ENCODE data around the gene CCDC190.
"Not testable (repeated sequence)": the region's sequence is repeated elsewhere in the genome, so short reads cannot be mapped to it uniquely, and the experiment has no call there.

Gene CCDC190

DNA sequence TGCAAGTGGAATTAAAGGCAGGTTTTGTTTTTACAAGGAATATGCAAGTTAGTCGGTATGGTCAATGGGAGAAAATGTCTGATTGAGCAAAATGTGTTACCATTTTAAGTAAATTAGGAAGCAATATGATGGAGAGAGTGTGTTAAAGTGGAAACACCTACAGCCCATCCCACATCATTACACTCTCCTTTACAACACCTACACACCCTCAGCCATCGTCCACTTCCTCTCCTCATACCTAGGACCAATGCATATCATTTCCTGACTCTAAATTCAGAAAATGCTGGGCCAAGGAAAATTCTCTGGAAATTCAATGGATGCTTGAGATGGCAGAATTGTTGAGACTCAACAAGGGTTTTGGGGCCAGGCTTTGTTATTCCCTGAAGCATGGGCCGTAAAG is 16.4 kb upstream of the CCDC190 start:
- DNase-seq, result no peak

DNA sequence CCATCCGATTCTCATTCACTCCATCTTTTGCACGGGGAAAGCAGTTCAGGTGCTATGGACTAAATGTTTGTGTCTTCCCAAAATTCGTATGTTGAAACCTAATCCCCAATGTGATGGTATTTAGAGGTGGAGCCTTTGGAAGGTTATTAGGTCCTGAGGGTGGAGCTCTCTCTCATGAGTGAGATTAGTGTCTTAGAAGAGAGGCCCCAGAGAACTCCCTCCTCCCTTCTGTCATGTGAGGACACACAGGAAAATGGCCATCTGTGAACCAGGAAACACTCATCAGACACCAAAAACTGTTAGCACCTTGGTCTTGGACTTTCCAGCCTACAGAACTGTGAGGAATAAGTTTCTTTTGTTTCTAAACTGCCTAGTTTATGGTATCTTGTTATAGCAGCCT is 15.8 kb upstream of the CCDC190 start:
- DNase-seq, result no peak

DNA sequence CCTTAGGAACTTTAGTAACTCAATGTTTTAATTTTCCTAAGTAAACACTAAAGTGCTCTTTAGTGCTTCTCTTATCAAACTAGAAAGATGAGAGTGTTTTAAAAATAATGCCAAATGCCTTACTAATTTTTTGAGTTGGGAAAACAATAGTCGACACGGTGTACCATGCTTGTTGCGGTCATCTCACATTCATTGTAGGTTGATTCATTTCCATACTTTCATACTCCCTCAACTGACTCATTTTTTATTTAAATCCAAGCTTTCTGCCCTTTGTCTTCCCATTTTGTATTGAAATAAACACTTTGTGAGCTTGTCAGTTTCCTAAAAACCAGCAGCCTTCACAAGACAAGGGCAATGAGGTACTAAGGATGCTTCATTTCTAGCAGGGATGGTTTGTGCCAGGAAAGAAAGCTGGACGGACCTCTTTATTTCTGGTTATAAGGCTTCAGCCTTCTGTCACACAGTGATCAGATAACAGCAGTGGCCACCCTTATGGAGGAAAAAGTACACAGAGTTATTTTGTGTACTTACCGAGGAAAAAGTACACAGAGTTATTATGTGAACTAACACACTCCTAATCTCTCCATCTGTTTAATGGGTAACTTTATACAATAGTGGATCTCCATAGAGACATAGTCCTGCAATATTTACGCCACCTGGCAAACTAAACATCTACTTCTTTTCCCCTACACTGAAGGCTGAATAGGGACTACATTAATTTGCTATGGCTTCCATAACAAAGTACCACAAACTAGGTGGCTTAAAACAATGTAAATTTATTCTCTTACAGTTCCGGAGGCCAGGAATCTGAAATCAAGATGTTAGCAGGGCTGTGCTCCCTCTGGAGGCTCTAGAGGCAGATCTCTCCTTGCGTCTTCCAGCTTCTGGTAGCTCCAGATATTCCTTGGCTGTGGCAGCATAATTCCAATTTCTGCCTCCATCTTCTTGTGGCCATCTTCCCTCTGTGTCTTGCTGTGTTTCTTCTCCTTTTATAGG is 13.0 kb upstream of the CCDC190 start:
- peak in 1 of 2 experiments; percentile 6 for DNase-seq

DNA sequence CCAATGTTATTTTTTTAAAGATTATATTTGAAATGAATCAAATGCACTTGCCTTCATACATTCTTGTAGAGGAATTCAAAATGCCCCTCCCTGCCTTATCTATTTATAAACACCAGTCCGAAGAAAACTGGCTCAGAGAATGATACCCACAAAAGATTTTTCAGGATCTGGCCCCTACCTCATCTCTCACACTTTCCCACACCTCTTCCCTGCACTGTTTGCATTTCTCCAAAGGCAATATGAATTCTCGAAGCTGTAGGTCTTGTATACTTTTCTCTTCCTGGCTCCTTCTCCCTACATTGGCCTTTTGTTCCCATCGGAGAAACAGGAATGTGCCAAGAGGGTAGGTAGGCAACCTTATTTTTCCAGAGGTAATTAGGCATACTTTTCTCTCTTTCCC is 12.0 kb upstream of the CCDC190 start:
- DNase-seq, result no peak

DNA sequence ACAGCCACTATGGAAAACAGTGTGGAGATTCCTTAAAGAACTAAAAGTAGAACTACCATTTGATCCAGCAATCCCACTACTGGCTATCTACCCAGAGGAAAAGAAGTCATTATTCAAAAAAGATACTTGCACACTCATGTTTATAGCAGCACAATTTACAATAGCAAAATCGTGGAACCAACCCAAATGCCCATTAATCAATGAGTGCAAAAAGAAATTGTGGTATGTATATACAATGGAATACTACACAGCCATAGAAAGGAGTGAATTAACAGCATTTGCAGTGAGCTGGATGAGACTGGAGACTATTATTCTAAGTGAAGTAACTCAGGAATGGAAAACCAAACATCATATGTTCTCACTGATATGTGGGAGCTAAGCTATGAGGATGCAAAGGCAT is 10.4 kb upstream of the CCDC190 start:
- not testable (repeated sequence) for DNase-seq

DNA sequence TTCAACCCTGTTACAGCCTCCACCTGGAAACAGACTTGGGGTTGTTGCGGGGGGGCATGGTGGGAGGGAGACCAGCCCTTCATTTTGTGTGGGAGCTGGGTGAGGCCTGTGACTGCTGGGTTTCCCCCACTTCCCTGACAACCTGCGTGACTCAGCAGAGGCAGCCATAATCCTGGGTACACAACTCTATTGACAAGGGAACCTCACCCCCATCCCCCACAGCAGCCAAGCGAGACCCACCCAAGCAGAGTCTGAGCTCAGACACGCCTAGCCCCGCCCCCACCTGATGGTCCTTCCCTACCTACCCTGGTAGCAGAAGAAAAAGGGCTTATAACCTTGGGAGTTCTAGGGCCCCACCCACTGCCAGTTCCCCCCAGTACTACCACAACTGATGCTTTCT is 8.0 kb upstream of the CCDC190 start:
- no peak for DNase-seq

DNA sequence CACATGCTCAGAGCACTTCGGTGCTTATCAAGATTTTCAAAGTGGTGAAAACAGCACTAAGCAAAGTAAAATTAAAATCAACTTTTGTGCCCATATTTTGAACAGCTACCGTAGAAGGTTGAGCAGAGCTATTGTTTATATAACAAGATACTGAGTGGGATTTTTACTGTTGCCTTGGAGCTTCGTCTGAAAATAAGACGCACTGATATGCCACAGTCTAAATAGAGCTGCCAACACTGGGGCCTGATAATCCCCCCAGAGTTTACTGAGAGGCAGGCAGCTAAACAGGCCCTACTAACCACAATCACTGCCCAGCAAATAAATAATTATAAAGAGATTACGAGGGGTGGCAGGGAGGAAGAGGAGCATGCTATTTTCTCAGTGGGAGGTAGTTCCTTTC is 650 bp upstream of the CCDC190 start:
- DNase-seq, result no peak

DNA sequence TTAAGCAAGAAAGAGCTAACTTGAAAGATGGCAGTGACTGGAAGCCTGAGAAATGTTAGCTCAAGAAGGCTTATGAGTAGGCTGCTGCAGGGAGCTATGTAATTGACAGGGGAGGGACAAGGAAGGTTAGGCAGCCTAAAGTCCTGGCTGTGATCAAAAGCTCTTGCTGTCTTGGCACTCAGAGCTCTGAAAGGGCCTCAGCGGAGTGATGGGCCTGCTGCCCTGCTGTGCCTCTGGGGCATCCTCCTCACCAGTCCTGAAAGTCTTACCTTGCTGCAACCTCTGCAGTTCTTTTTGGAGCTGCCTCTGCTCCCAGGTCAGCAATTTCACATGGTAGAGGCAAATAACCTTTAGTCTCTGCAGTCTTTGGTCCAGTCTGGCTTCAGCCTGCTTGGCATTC is 1.8 kb downstream of the CCDC190 start:
- DNase-seq, result no peak

DNA sequence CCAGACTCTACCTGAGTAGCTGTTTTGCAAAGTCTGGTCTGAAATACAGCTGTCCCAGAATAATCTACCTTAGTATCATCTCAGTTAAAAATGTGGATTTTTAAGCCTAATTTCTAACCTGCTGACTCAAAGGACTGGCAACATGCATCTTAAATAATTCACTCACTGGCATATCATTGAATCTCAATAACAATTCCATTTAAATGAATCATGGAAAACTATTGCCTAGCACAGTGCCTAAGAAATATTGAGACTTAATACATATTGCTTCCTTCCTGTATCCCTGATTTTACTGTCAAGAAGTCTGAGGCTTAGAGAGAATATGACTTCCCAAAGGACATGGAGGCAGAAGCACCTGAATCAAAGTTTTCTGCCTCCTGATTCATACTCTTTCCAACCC is 3.1 kb downstream of the CCDC190 start:
- DNase-seq, result no peak

DNA sequence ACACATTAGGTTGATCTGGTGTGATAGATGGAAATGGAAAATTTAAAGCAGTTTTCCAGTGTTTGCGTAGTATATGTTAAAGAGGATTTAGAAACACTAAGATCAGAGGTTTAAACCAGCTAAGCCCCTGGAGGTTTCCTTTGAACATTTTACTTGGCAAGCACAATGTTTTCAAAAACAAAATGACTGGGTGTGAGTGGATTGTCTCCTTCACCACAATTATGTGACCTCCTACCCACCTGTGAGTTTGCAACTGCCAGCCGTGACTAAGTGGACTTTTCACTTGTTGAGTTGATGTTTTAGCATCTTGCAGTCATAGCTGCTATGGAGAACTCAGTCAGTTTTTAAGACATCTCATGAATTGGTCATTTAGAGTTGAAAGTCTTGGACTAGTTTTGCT is 4.7 kb downstream of the CCDC190 start:
- DNase-seq, result no peak

DNA sequence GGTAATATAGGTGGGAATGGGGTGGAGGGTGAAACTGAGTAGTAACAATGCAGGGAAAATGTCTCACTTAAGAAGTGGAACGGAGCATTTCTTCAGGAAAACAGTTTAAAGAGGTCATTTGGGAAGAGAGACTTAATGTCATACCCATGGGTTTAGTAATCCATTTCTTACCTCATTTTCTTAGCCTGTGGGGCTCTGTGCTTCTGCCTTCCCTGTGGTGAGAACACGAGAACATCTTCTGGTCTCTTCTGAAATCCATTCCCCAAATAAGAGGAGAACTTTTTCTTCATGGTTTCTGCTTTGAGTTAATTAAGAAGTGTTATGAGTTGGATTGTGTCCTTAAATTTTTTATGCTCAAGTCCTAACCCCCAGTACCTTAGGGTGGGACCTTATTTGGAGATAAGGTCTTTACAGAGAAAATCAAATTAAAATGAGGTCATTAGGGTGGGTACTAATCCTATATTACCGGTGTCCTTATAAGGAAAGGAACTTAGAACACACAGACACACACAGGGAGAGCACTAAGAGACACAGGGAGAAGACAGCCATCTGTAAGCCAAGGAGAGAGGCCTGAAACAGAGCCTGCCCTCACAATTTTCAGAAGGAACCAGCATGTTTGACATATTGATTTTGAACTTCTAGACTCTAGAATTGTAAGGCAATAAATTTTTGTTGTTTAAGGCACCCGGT is 5.4 kb downstream of the CCDC190 start:
- no peak for DNase-seq

DNA sequence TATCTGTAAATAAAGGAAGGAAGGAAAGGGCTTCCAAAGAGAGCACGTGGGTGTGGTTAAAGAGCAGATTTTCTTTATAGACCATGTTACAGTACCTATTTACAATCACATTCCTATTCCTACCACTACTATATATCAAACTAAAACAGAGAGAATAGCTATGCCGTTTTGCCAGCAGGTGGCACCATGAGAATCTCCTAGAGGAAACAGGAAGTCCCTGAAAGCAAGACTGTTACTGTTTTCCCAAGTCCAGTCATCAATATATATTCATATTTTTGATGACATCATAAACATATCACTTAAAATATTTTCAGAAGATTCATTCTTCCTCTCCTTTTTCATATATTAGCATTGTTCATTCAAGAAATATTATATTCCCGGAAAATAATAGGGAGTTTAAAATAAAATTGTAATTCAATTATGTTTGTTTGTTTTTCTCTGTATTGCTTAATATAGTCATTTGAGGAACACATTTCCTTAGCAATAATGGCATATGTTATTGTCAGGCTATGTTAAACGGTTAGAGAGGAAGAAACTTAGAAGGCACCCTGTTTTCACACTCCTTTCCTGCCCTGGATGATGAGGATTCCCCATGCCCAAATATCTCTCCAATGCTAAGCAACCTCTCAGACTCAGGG is 6.6 kb downstream of the CCDC190 start:
- DNase-seq, result peak; percentile 34 to 68

DNA sequence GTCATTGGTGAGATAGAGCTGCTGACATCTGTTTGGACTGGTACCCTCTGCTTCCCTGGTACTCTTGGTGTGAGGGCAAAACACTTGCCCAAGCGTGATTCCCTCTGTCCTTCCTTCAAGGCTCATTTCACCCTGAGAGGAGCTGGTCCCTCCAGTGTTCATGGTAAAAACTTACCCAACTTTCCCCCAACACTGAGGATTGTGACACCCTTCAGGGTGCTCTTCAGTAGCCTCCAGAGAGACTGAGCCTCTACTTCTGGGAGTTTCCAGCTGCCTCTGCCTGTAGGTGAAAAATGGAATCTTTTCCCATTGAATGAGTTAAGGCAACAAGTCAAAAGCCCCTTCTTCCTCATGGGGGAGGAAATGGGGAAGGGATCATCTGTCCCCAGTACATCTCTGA is 9.6 kb downstream of the CCDC190 start:
- DNase-seq, result no peak

DNA sequence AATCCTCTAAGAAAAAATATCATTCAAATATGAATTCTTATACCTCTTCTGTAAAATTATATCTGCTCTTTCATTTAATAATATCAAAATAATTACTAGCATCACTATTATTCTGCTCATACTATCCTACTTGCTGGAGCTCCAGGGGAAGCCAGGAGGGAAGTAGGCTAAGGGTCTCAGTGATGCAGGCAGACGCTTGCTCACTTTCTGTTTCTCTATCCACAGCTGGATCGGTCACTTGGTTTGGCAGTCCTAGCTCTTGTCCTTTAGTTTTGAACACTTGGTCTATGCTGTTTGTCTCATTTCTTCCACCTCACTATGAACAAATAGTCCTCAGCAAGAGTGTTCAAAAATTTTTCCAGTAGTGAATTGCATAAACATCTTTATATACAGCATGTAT is 11.3 kb downstream of the CCDC190 start:
- DNase-seq, result no peak

DNA sequence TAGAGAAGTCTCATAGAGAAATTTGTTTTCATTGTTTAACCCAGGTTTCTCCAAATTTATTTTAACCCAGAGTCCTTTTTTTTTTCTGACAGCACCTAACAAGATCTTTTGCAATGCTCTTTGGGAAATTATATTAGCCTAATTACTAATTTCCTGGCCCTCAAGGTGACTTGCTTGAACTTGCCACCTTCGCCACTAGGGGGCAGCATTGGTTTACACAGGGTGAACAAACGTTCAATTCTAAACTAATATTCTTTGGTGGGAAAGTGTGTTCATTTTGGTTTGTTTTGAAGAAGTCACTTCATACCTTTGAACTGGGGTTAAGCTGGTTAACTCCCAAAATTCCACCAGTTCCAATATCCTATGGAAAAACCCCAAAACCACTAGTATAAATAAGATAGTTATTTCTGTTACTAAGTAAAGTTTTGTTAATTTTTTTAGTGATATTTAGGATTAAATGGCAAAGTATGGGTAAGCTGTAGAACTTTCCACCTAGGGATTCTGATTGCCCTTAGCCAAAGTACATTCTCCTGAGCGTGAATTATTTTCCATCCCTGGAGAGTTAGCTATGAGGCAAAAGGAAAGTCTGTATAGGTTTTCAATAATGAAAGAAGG is 13.0 kb downstream of the CCDC190 start:
- DNase-seq, result peak; percentile 65

DNA sequence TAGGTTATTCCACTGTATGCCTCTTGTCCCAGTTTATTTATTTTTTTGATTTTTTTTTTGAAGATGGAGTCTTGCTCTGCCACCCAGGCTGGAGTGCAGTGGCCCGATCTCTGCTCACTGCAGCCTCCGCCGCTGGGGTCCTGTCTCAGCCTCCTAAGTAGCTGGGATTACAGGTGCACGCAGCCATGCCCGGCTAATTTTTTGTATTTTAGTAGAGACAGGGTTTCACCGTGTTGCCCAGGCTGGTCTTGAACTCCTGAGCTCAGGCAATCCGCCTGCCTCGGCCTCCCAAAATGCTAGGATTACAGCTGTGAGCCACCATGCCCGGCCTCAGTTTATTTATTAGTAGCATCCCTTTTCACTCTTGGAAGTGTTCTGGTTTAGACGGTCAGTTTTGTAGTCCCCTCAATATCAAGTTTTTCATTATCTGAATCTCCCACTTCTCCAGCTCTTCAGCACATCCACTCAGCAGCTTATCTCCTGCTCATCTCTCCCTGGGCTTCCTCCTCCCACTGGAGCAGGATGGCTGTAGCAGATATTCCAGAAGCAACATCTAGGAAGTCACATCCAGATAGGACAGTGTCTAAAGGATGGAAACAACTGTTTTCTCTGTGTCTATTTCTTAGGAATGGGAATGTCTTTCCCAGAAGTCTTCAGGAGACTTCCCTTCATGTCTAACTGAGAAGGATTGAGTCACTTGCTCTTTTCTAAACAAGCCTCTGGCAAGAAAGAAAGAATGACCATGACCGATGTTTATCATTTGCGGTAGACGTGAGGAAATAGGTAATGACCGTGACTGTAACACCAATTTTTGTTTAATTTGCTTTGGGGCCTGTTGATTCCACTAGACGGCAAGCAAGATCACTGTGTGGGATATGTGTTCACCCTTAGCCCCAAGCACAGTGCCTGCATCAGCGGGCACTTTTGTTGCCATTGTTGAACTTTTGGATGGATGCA is 14.4 kb downstream of the CCDC190 start:
- no peak for DNase-seq

DNA sequence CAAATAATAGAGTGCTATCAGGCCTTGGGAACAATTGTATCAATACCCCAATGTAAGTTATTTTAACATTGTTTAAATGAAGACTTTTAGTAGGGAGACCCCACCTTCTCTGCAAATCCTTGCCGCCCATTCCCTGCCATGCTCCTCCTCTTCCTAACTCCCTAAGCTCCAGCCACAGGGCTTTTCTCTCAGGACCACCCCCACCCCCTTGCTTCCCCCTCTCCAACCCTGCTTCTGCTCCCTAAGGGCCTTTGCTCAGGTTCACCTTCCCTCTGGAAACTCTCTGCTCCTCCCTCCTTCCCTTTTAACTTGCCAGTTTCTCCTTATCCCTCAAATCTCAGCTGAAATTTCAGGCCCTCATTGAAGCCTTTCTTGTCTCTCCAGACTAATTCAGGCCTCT is 16.8 kb downstream of the CCDC190 start:
- no peak for DNase-seq

DNA sequence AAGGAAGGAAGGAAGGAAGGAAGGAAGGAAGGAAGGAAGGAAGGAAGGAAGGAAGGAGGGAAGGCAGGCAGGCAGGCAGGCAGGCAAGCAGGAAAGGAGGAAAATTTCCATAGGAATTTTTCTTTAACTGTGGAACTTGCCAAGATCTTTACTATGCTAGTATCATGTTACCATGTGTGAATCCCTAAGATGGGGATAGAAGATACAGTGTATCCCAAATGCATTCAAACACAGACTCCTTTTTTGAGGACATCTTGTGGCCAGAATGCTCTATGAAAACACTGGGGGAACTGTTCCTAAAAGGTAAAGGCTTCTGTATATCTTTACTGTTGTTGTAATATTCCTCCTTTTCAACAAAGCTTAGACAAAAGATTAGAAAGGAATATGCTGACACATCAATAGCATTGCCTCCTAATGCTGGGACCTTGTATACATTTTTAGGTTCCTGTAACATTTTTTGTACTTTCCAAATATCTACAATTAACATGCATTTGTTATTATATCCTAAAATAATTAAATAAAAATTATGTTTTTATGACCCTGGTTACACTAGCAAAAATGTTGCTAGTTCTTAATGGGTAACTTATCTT is 20.6 kb downstream of the CCDC190 start:
- peak in 1 of 2 experiments; percentile 4 for DNase-seq

DNA sequence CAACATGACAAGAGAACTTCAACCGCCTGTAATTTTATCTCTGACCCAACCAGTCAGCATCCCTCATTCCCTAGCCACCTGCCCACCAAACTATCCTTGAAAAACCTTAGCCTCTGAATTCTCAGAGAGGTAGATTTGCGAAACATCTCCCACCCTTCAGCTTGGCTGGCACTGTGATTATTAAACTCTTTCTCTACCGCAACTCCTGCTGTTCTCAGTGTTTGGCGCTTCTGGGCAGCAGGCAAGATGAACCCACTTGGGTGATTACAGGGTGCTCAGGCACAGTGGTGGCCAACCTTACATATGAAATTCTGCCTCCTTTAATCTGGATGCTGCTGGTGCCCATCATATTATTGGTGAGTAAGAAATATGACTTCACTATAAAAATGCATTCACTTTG is 22.1 kb downstream of the CCDC190 start:
- DNase-seq, result no peak

DNA sequence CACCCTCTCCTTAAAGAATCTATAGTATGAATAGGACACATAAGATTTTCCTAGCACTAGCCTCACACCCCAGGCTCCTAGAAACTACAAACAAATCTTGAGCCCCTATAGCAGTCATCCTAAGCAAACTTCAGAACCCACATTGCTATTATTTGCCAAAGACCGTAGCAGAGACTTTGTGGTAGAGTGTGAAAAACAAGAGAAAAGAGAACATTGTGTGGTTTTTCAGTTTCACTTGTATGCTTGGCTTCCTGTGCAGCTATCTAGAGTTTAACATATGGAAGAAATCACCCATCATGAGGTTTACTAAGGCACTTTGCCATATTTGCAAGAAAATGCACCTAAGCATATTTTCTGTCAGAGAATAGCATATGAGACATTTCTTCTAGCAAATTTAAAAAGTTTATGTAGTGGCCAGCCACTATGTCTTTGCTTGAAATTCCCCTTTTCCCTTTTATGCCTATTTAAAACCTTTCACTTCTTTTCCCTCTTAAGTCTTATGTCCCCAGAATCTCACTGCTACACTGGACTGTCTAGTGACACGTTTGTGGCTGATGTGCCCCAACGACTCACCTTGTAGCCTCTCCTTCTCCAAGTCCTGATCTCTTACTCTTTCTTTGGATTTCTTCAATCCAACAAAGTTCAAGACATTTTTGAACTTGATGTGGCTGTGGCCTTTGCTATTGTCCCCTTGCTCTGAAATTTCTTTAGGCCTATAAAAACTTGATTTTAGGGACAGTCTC is 25.6 kb downstream of the CCDC190 start:
- no peak for DNase-seq

DNA sequence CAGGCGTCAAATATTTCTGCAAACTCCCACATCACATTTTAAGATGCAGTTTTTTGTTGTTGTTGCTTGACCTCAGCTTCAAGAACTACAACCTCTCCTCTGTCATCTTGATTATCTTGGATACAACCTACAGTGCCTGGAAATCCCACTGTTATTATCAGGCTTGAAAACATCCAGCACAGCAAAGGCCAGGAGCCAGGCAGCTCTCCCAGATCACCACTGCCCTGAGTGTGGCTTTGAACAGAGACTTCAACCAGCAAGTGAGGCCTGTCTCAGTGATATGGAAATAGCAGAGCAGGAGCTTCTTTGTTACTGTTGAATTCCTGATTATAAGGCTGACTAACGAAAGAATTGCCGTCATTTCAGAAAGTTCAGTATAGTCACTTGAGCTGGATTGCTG is 28.5 kb downstream of the CCDC190 start:
- DNase-seq, result no peak

All from NCI-H524 (cell line).